NB4 (cell line): ENCODE results near the gene PROB1.

Source experiments
- DNase-seq: peaks from one replicate; pipeline ENCODE4 v3.0.0; 2010; ENCODE audit warnings: low read depth
- H3K4me3 ChIP-seq: one replicate; pipeline ENCODE4 v1.5.1; 2011; ENCODE audit warnings: mild to moderate bottlenecking, low read depth, low read length, moderate library complexity
- MYC ChIP-seq: IDR thresholded peaks from 2 replicates; pipeline ENCODE4 v1.6.1; 2011; ENCODE audit warnings: low read depth, low read length
- POLR2A ChIP-seq: IDR thresholded peaks from 2 replicates; pipeline ENCODE4 v1.6.1; 2011; ENCODE audit warnings: mild to moderate bottlenecking; ENCODE audit not compliant: insufficient read length; ENCODE audit errors: extremely low read depth
- TF ChIP-seq, protein P1 (sequence below): IDR thresholded peaks from one replicate; pipeline ENCODE4 v1.5.1; 2012; ENCODE audit warnings: low read depth, low read length
- TF ChIP-seq, protein P2 (sequence below): IDR thresholded peaks from 2 replicates; pipeline ENCODE4 v1.6.1; 2011; ENCODE audit warnings: low read depth, low read length

Gene PROB1

DNA sequence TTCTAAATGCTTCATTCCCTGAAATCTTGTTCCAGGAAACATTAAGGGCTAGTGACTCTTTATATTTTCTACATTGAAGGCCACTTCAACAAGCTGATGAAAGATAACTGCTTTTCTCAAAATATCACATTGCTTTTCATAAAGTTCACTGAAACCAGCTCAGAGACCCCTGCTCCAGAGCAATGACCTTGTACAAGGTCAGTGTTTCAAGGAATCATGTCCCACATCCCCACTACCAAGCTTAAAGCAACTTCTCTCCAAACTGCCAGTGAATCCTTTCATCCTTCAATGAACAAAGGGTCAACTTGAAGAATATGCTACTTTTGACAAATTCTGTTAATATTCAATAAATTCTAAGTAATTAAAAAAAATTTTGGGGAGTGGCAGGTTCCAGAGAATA, 21.0 kb upstream of the PROB1 start:
- no peak overlapping the region for H3K4me3 ChIP-seq
- TF ChIP-seq POLR2A (no peak), MYC (no peak)
- TF ChIP-seq, protein P1, sequence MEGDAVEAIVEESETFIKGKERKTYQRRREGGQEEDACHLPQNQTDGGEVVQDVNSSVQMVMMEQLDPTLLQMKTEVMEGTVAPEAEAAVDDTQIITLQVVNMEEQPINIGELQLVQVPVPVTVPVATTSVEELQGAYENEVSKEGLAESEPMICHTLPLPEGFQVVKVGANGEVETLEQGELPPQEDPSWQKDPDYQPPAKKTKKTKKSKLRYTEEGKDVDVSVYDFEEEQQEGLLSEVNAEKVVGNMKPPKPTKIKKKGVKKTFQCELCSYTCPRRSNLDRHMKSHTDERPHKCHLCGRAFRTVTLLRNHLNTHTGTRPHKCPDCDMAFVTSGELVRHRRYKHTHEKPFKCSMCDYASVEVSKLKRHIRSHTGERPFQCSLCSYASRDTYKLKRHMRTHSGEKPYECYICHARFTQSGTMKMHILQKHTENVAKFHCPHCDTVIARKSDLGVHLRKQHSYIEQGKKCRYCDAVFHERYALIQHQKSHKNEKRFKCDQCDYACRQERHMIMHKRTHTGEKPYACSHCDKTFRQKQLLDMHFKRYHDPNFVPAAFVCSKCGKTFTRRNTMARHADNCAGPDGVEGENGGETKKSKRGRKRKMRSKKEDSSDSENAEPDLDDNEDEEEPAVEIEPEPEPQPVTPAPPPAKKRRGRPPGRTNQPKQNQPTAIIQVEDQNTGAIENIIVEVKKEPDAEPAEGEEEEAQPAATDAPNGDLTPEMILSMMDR = no peak
- TF ChIP-seq, protein P2, sequence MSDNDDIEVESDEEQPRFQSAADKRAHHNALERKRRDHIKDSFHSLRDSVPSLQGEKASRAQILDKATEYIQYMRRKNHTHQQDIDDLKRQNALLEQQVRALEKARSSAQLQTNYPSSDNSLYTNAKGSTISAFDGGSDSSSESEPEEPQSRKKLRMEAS = no peak
- no peak for DNase-seq

DNA sequence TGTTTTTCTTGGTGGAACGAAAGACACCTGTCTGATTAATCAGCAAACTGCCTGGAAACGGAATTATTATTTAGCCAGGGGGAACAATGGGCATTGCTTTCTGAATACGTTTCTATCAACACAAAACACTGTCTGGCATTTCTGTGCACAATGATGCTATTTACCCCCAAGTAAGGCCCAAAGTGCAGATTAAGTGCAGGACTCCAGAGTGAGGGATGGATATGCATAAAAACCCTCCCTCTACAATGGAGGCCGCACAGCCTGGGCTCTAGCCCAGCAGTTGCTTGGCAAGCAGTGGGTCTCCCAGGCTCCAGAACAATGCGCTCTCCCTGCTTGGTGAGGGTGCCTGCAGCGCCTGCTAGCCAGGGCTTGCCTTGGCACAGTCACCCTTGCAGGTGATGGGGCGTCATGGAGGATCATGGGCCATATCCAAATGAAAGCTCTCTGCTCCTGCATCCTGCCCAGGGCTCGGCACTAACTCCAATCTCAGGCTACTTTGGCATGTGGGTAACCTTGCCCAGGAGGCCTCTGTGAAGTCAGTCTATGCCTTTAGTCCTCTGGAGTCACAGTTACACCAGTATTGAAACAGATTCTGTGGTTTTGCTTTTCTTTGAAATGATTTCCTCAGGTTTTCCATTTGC, 20.4 kb upstream of the PROB1 start:
- DNase-seq = no peak
- no peak overlapping the region for H3K4me3 ChIP-seq
- TF ChIP-seq, protein P1 = no peak
- TF ChIP-seq POLR2A = no peak
- TF ChIP-seq MYC = no peak
- TF ChIP-seq, protein P2 = no peak

DNA sequence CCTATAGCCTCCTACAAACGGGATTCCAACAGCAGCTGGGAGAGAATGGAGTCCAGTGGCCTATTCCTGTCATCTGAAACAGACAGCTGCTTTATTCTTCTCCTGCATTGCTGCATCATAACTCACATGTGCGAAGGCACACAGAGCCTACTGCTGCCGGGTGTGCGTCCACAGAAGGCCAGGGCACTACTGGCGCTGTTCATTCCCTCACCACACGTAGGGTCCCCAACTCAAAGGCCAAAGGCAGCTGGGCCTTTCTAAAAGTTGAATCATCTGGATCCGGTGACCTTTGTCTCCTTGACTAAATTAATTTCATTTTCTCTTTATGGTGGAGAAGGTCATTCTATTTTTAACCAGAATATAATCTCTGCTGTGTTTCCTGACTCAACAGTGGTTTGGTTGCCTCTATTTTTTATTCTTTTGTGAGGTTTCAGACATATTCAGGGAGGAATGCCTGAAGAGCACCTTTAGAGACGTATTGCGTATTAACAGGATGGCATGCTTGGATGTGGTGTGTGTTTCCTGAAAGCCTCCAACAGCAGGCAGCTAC, 19.8 kb upstream of the PROB1 start:
- TF ChIP-seq, protein P1 = no peak
- TF ChIP-seq POLR2A = no peak
- TF ChIP-seq MYC = no peak
- TF ChIP-seq, protein P2 = no peak
- no peak overlapping the region for H3K4me3 ChIP-seq
- no peak for DNase-seq

DNA sequence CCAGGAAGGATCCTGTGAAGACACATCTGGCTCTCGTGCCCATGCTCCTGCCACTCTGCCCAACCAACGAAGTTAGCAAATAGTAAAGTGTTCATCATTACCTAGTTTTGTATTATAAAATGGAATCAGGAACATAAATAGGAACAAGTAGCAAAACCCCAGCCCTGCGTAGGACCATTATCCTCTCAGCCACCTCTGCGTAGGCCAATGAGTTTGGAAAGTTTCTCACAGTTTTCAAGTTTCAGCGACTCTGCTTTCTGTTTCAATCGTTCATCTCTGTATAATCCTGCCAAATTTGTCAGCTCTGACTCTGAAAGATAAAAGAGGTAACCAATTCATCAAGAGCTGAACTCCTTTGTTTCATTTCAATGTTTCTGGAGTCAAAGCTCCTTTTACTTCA, 19.1 kb upstream of the PROB1 start:
- H3K4me3 ChIP-seq = no peak overlapping the region
- DNase-seq = no peak
- no peak for TF ChIP-seq MYC
- TF ChIP-seq, protein P1 = no peak

DNA sequence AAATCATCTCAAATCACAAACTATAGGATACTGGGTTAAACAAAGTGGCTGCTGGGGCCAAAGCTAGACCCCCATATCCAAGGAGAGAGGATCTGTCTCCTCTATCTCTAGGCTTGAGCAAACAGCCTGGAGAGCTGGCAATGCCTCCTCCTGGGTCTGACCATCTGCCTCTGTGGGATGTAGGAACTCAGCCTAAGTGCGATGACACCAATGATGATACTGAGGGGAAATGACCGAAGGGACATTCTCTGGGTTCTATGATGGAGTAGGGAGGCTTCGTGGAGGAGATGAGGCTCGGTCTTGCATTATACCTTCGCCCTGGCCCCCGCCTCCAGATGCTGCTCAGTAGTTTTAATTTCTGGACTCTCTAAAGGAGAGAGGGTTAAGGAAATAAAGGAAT, 18.2 kb upstream of the PROB1 start:
- no peak overlapping the region for H3K4me3 ChIP-seq
- TF ChIP-seq, protein P1 = no peak
- no peak for TF ChIP-seq POLR2A
- TF ChIP-seq MYC = no peak
- TF ChIP-seq, protein P2 = no peak
- no peak for DNase-seq
